IMR-90 (cell line): ENCODE results near the gene MRGPRF. TPM values are rescaled to one million over a fixed set of nuclear protein-coding genes. Genes with fewer than 3 reads are reported as not detected.

Experiments used
- ATAC-seq: fragments of 200-7000 bp; cut with Tn5 transposase; 2 replicates; pipeline ENCODE4 v1.9.1; 2020; ENCODE audit warnings: low read depth, mild to moderate bottlenecking, moderate library complexity
- BruUV-seq: library from RNA; stranded (reverse); fragments of 400-500 nt; replicated peaks from 2 replicates; lab custom pipeline; 2021; lab: Mats Ljungman, UMichigan
- CTCF ChIA-PET: fragments of 300-600 bp; formaldehyde crosslinking; extraction: SDS; loops from one replicate; lab custom pipeline; 2021; ENCODE audit warnings: antibody characterized with exemption; lab: Yijun Ruan, JAX
- POLR2A ChIA-PET: fragments of 300-600 bp; sonication (Branson Sonifier 250); formaldehyde crosslinking; loops from one replicate; lab custom pipeline; 2022; ENCODE audit warnings: antibody characterized with exemption; ENCODE audit not compliant: unreplicated experiment; lab: Charles Lee
- DNase-seq: peaks from one replicate; pipeline ENCODE4 v3.0.0; 2013
- H2AFZ ChIP-seq: replicated peaks from 2 replicates; pipeline ENCODE3; 2013; ENCODE audit warnings: low read length, mild to moderate bottlenecking; ENCODE audit not compliant: poor library complexity
- H2AK5ac ChIP-seq: 2 replicates; pipeline ENCODE4 v1.6.1; 2013; ENCODE audit warnings: low read depth, low read length, inconsistent platforms
- H2AK9ac ChIP-seq: replicated peaks from 2 replicates; pipeline ENCODE3; 2013; ENCODE audit warnings: mild to moderate bottlenecking, low read depth, low read length, moderate library complexity; ENCODE audit not compliant: poor library complexity
- H2BK120ac ChIP-seq: 2 replicates; pipeline ENCODE4 v1.6.1; 2013; ENCODE audit warnings: low read depth, low read length, inconsistent platforms
- H2BK15ac ChIP-seq: 3 replicates; pipeline ENCODE4 v1.6.1; 2013; ENCODE audit warnings: low read depth, low read length, inconsistent platforms
- H2BK20ac ChIP-seq: 2 replicates; pipeline ENCODE4 v1.6.1; 2013; ENCODE audit warnings: low read depth, mild to moderate bottlenecking, inconsistent platforms, low read length, moderate library complexity
- H2BK5ac ChIP-seq: 2 replicates; pipeline ENCODE4 v1.6.1; 2013; ENCODE audit warnings: mild to moderate bottlenecking, low read depth, low read length, inconsistent platforms; ENCODE audit not compliant: poor library complexity, severe bottlenecking
- H3K14ac ChIP-seq: replicated peaks from 2 replicates; pipeline ENCODE4 v1.6.1; 2013; ENCODE audit warnings: low read depth, low read length, inconsistent platforms
- H3K18ac ChIP-seq: 2 replicates; pipeline ENCODE4 v1.6.1; 2013; ENCODE audit warnings: low read depth, low read length, control low read depth
- H3K23ac ChIP-seq: 2 replicates; pipeline ENCODE4 v1.6.1; 2013; ENCODE audit warnings: low read depth, low read length, inconsistent platforms
- H3K27ac ChIP-seq: 2 replicates; pipeline ENCODE4 v1.5.1; 2013; ENCODE audit warnings: mild to moderate bottlenecking, control low read depth, low read length; ENCODE audit not compliant: insufficient read depth
- H3K27me3 ChIP-seq: 2 replicates; pipeline ENCODE4 v1.6.1; 2013; ENCODE audit warnings: low read length; ENCODE audit not compliant: control insufficient read depth, insufficient read depth
- H3K36me3 ChIP-seq: 2 replicates; pipeline ENCODE4 v1.6.1; 2013; ENCODE audit warnings: low read length, mixed read lengths; ENCODE audit not compliant: control insufficient read depth, insufficient read depth
- H3K4ac ChIP-seq: 2 replicates; pipeline ENCODE4 v1.6.1; 2013; ENCODE audit warnings: low read depth, low read length, inconsistent platforms
- H3K4me1 ChIP-seq: 2 replicates; pipeline ENCODE4 v1.6.1; 2013; ENCODE audit warnings: low read length, mixed read lengths; ENCODE audit not compliant: control insufficient read depth, insufficient read depth
- H3K4me2 ChIP-seq: 2 replicates; pipeline ENCODE4 v1.6.1; 2013; ENCODE audit warnings: low read depth, mild to moderate bottlenecking, control low read depth, low read length, moderate library complexity
- H3K4me3 ChIP-seq: 2 replicates; pipeline ENCODE4 v1.5.1; 2013; ENCODE audit warnings: low read depth, mild to moderate bottlenecking, control low read depth, low read length, moderate library complexity; ENCODE audit not compliant: insufficient read depth
- H3K56ac ChIP-seq: 2 replicates; pipeline ENCODE4 v1.6.1; 2013; ENCODE audit warnings: low read length, inconsistent platforms; ENCODE audit not compliant: insufficient read depth; ENCODE audit errors: extremely low read depth
- H3K79me1 ChIP-seq, 2 experiments: 2 replicates each; pipeline ENCODE4 v1.6.1; 2013; ENCODE audit warnings: low read length in 2 of 2, inconsistent platforms in 1 of 2, low read depth in 1 of 2
- H3K9ac ChIP-seq: 2 replicates; pipeline ENCODE4 v1.6.1; 2013; ENCODE audit warnings: low read depth, low read length, control low read depth
- H3K9me1 ChIP-seq: 2 replicates; pipeline ENCODE4 v1.6.1; 2013; ENCODE audit warnings: low read length, inconsistent platforms; ENCODE audit not compliant: insufficient read depth
- H3K9me3 ChIP-seq: 2 replicates; pipeline ENCODE4 v1.6.1; 2013; ENCODE audit warnings: low read length; ENCODE audit not compliant: control insufficient read depth, insufficient read depth
- H4K20me1 ChIP-seq: 2 replicates; pipeline ENCODE4 v1.6.1; 2013; ENCODE audit warnings: low read length, inconsistent platforms; ENCODE audit not compliant: insufficient read depth
- H4K5ac ChIP-seq: 2 replicates; pipeline ENCODE4 v1.6.1; 2013; ENCODE audit warnings: mild to moderate bottlenecking, low read depth, low read length, control low read depth
- H4K8ac ChIP-seq, 2 experiments: 2 replicates each; pipeline ENCODE4 v1.6.1; 2013; ENCODE audit warnings: low read depth in 2 of 2, low read length in 2 of 2, control low read depth in 1 of 2, inconsistent platforms in 1 of 2
- H4K91ac ChIP-seq: 2 replicates; pipeline ENCODE4 v1.6.1; 2013; ENCODE audit warnings: low read depth, low read length, inconsistent platforms; ENCODE audit not compliant: insufficient read depth
- RAD21 ChIP-seq: IDR thresholded peaks from 2 replicates; pipeline ENCODE4 v1.6.1; 2012; ENCODE audit warnings: low read length, improper control_type of control experiment
- WGBS, 2 experiments: methylation state at CpG; one replicate each; pipeline versions ENCODE4 v1.1.5 to v1.1.7; 2013; ENCODE audit warnings: missing lambda C conversion rate in 2 of 2; ENCODE audit not compliant: insufficient read length in 1 of 2; ENCODE audit errors: extremely low coverage in 2 of 2; 5-methylcytosine and 5-hydroxymethylcytosine counted together
- dilution Hi-C: fragments of 300-500 bp; cut with HindIII; formaldehyde crosslinking; loops from one replicate; pipeline ENCODE4 v1.14.3; 2018; ENCODE audit warnings: low sequenced_read_pairs; ENCODE audit not compliant: unreplicated experiment
- in situ Hi-C: fragments of 300-500 bp; cut with MboI; formaldehyde crosslinking; loops from 3 replicates; pipeline ENCODE4 v1.14.3; 2019; ENCODE audit warnings: low sequenced_read_pairs, inconsistent platforms, mixed read lengths
- intact Hi-C: fragments of 100-400 bp; cut with micrococcal nuclease; formaldehyde crosslinking; loops from 2 replicates; pipeline ENCODE4 v1.10.0; 2022
- polyA plus RNA-seq, 3 experiments: library from polyadenylated mRNA; depleted of rRNA; stranded (reverse); fragments of >200 nt; gene quantifications; 2 replicates each; pipeline ENCODE4 v1.2.3, GENCODE V29; 2012; ENCODE audit warnings: low replicate concordance in 1 of 3
- total RNA-seq: library from RNA; depleted of rRNA; stranded (reverse); fragments of >200 nt; gene quantifications from 2 replicates; pipeline ENCODE4 v1.2.3, GENCODE V29; 2012

Gene MRGPRF
- total and polyA plus RNA-seq, 2 of the 4 experiments (the other 2 are of a cell fraction): 6.3 to 28.8 TPM

GRCh38 chr11:68994161-68994893 is 18.7 kb downstream of the MRGPRF start:
- in situ Hi-C loops (no loop called here), intact Hi-C loops (no loop called here), dilution Hi-C loops (no loop called here)
- Histone ChIP-seq H4K5ac (no peak overlapping the region), H3K4me2 (no peak overlapping the region), H3K27me3 (peaks cover 33% of the 10 kb centered on the region), H3K9ac (no peak overlapping the region), H3K36me3 (no peaks in the 10 kb centered on the region), H2BK20ac (no peak overlapping the region), H4K8ac (no peak overlapping the region), H3K4me1 (peaks cover 6% of the 10 kb centered on the region; the same call in 1 of the 2 replicates), H4K20me1 (no peaks in the 10 kb centered on the region), H3K18ac (no peak overlapping the region), H3K4ac (no peak overlapping the region), H4K91ac (no peak overlapping the region), H3K56ac (no peak overlapping the region), H3K23ac (no peak overlapping the region; the same call in 1 of the 2 replicates), H2BK15ac (no peak overlapping the region), H2BK120ac (no peak overlapping the region), H3K9me1 (no peaks in the 10 kb centered on the region; the same call in 1 of the 2 replicates), H3K27ac (no peak overlapping the region), H3K4me3 (no peak overlapping the region), H3K9me3 (no peaks in the 10 kb centered on the region), H2AK5ac (no peak overlapping the region), H2AFZ (no peak overlapping the region), H3K14ac (no peak overlapping the region), H2AK9ac (no peak overlapping the region), H3K79me1 (no peaks in the 10 kb centered on the region), H2BK5ac (no peak overlapping the region)
- ChIA-PET CTCF (no interaction called here), POLR2A (no interaction called here)
- DNase-seq: no peak
- no TSS peak for BruUV-seq
- ATAC-seq: no peak
- 52% methylated on average over 5 of the region's 28 CpGs; no CpG with 5 or more reads in 1 of the 2 experiments for WGBS, 2 experiments
- TF ChIP-seq RAD21: no peak
